ENCODE results near the gene SMOC1.

The SMOC1 gene

GRCh38 chr14:69973846-69974245 lies 94.6 kb downstream of the SMOC1 start:
- Histone ChIP-seq H3K9ac (ENCODE audit: low read length) (no peak overlapping the region), H3K36me3 (ENCODE audit: insufficient read depth, low read length) (no peaks in the 10 kb centered on the region), H3K27ac (ENCODE audit: low read depth, low read length) (no peak overlapping the region), H3K27me3 (ENCODE audit: control insufficient read depth in 1 of 2, insufficient read depth in 2 of 2, low read length in 2 of 2) (no peaks in the 10 kb centered on the region), H3K9me3 (ENCODE audit: low read length) (no peaks in the 10 kb centered on the region), H3K4me1 (ENCODE audit: insufficient read depth, low read length) (no peaks in the 10 kb centered on the region), H3K4me3 (ENCODE audit: low read depth in 1 of 2, low read length in 2 of 2) (no peak overlapping the region)

GRCh38 chr14:69979882-69980281 lies 100.7 kb downstream of the SMOC1 start:
- no peaks in the 10 kb centered on the region for H3K9me3 ChIP-seq (ENCODE audit: low read length)
- H3K27ac ChIP-seq (ENCODE audit: low read depth, low read length): no peak overlapping the region
- no peaks in the 10 kb centered on the region for H3K36me3 ChIP-seq (ENCODE audit: insufficient read depth, low read length)
- H3K4me1 ChIP-seq (ENCODE audit: insufficient read depth, low read length): no peaks in the 10 kb centered on the region
- H3K27me3 ChIP-seq (ENCODE audit: control insufficient read depth in 1 of 2, insufficient read depth in 2 of 2, low read length in 2 of 2): no peaks in the 10 kb centered on the region
- no peak overlapping the region for H3K4me3 ChIP-seq (ENCODE audit: low read depth in 1 of 2, low read length in 2 of 2)
- H3K9ac ChIP-seq (ENCODE audit: low read length): no peak overlapping the region

GRCh38 chr14:69980457-69981425 lies 101.5 kb downstream of the SMOC1 start:
- no peaks in the 10 kb centered on the region for H3K27me3 ChIP-seq (ENCODE audit: control insufficient read depth in 1 of 2, insufficient read depth in 2 of 2, low read length in 2 of 2)
- no peak overlapping the region for H3K4me3 ChIP-seq (ENCODE audit: low read depth in 1 of 2, low read length in 2 of 2)

GRCh38 chr14:69982220-69982839 lies 103.1 kb downstream of the SMOC1 start:
- Histone ChIP-seq H3K36me3 (ENCODE audit: insufficient read depth, low read length) (no peaks in the 10 kb centered on the region), H3K9me3 (ENCODE audit: low read length) (no peaks in the 10 kb centered on the region), H3K9ac (ENCODE audit: low read length) (no peak overlapping the region), H3K27me3 (ENCODE audit: control insufficient read depth in 1 of 2, insufficient read depth in 2 of 2, low read length in 2 of 2) (no peaks in the 10 kb centered on the region), H3K27ac (ENCODE audit: low read depth, low read length) (no peak overlapping the region), H3K4me1 (ENCODE audit: insufficient read depth, low read length) (no peaks in the 10 kb centered on the region), H3K4me3 (ENCODE audit: low read depth in 1 of 2, low read length in 2 of 2) (no peak overlapping the region)

More at GRCh38 chr14:69980457-69981425, 101.5 kb downstream of the SMOC1 start:
- Histone ChIP-seq H3K27ac (ENCODE audit: low read depth, low read length) (no peak overlapping the region), H3K9ac (ENCODE audit: low read length) (no peak overlapping the region), H3K9me3 (ENCODE audit: low read length) (no peaks in the 10 kb centered on the region), H3K4me1 (ENCODE audit: insufficient read depth, low read length) (no peaks in the 10 kb centered on the region), H3K36me3 (ENCODE audit: insufficient read depth, low read length) (no peaks in the 10 kb centered on the region)

- no peaks in the 10 kb centered on the region for H3K4me1 ChIP-seq (ENCODE audit: insufficient read depth, low read length)
- no peak overlapping the region for H3K27ac ChIP-seq (ENCODE audit: low read depth, low read length)
- H3K9me3 ChIP-seq (ENCODE audit: low read length): no peaks in the 10 kb centered on the region
- H3K27me3 ChIP-seq (ENCODE audit: control insufficient read depth in 1 of 2, insufficient read depth in 2 of 2, low read length in 2 of 2): no peaks in the 10 kb centered on the region
- no peak overlapping the region for H3K9ac ChIP-seq (ENCODE audit: low read length)
- H3K36me3 ChIP-seq (ENCODE audit: insufficient read depth, low read length): no peaks in the 10 kb centered on the region
- no peak overlapping the region for H3K4me3 ChIP-seq (ENCODE audit: low read depth in 1 of 2, low read length in 2 of 2)
These were observed 103.7 kb downstream of the SMOC1 start for GRCh38 chr14:69982886-69983285.

GRCh38 chr14:69983317-69983716 lies 104.1 kb downstream of the SMOC1 start:
- H3K4me3 ChIP-seq (ENCODE audit: low read depth in 1 of 2, low read length in 2 of 2): no peak overlapping the region
- H3K36me3 ChIP-seq (ENCODE audit: insufficient read depth, low read length): no peaks in the 10 kb centered on the region
- H3K27me3 ChIP-seq (ENCODE audit: control insufficient read depth in 1 of 2, insufficient read depth in 2 of 2, low read length in 2 of 2): no peaks in the 10 kb centered on the region
- no peaks in the 10 kb centered on the region for H3K9me3 ChIP-seq (ENCODE audit: low read length)
- no peak overlapping the region for H3K27ac ChIP-seq (ENCODE audit: low read depth, low read length)
- H3K4me1 ChIP-seq (ENCODE audit: insufficient read depth, low read length): no peaks in the 10 kb centered on the region
- no peak overlapping the region for H3K9ac ChIP-seq (ENCODE audit: low read length)

- H3K9ac ChIP-seq (ENCODE audit: low read length): no peak overlapping the region
- no peaks in the 10 kb centered on the region for H3K4me1 ChIP-seq (ENCODE audit: insufficient read depth, low read length)
- no peaks in the 10 kb centered on the region for H3K36me3 ChIP-seq (ENCODE audit: insufficient read depth, low read length)
- H3K9me3 ChIP-seq (ENCODE audit: low read length): no peaks in the 10 kb centered on the region
- H3K4me3 ChIP-seq (ENCODE audit: low read depth in 1 of 2, low read length in 2 of 2): no peak overlapping the region
- H3K27ac ChIP-seq (ENCODE audit: low read depth, low read length): no peak overlapping the region
- no peaks in the 10 kb centered on the region for H3K27me3 ChIP-seq (ENCODE audit: control insufficient read depth in 1 of 2, insufficient read depth in 2 of 2, low read length in 2 of 2)
These were observed 106.2 kb downstream of the SMOC1 start for GRCh38 chr14:69985463-69985862.

- Histone ChIP-seq H3K9ac (ENCODE audit: low read length) (no peak overlapping the region), H3K27ac (ENCODE audit: low read depth, low read length) (no peak overlapping the region), H3K36me3 (ENCODE audit: insufficient read depth, low read length) (no peaks in the 10 kb centered on the region), H3K27me3 (ENCODE audit: control insufficient read depth in 1 of 2, insufficient read depth in 2 of 2, low read length in 2 of 2) (no peaks in the 10 kb centered on the region), H3K4me1 (ENCODE audit: insufficient read depth, low read length) (no peaks in the 10 kb centered on the region), H3K9me3 (ENCODE audit: low read length) (no peaks in the 10 kb centered on the region), H3K4me3 (ENCODE audit: low read depth in 1 of 2, low read length in 2 of 2) (no peak overlapping the region)
These were observed 107.1 kb downstream of the SMOC1 start for GRCh38 chr14:69986336-69986735.

- H3K4me3 ChIP-seq (ENCODE audit: low read depth in 1 of 2, low read length in 2 of 2): no peak overlapping the region
- no peaks in the 10 kb centered on the region for H3K9me3 ChIP-seq (ENCODE audit: low read length)
- no peaks in the 10 kb centered on the region for H3K36me3 ChIP-seq (ENCODE audit: insufficient read depth, low read length)
- no peak overlapping the region for H3K9ac ChIP-seq (ENCODE audit: low read length)
- H3K27me3 ChIP-seq (ENCODE audit: control insufficient read depth in 1 of 2, insufficient read depth in 2 of 2, low read length in 2 of 2): no peaks in the 10 kb centered on the region
- no peak overlapping the region for H3K27ac ChIP-seq (ENCODE audit: low read depth, low read length)
- H3K4me1 ChIP-seq (ENCODE audit: insufficient read depth, low read length): no peaks in the 10 kb centered on the region
These were observed 108.3 kb downstream of the SMOC1 start for GRCh38 chr14:69987406-69988121.

GRCh38 chr14:69988979-69989378 lies 109.8 kb downstream of the SMOC1 start:
- H3K27me3 ChIP-seq (ENCODE audit: control insufficient read depth in 1 of 2, insufficient read depth in 2 of 2, low read length in 2 of 2): no peaks in the 10 kb centered on the region
- H3K9me3 ChIP-seq (ENCODE audit: low read length): no peaks in the 10 kb centered on the region
- H3K36me3 ChIP-seq (ENCODE audit: insufficient read depth, low read length): no peaks in the 10 kb centered on the region
- H3K27ac ChIP-seq (ENCODE audit: low read depth, low read length): no peak overlapping the region
- no peak overlapping the region for H3K4me3 ChIP-seq (ENCODE audit: low read depth in 1 of 2, low read length in 2 of 2)
- no peak overlapping the region for H3K9ac ChIP-seq (ENCODE audit: low read length)
- H3K4me1 ChIP-seq (ENCODE audit: insufficient read depth, low read length): no peaks in the 10 kb centered on the region

- Histone ChIP-seq H3K9me3 (ENCODE audit: low read length) (no peaks in the 10 kb centered on the region), H3K4me3 (ENCODE audit: low read depth in 1 of 2, low read length in 2 of 2) (no peak overlapping the region), H3K27me3 (ENCODE audit: control insufficient read depth in 1 of 2, insufficient read depth in 2 of 2, low read length in 2 of 2) (no peaks in the 10 kb centered on the region), H3K27ac (ENCODE audit: low read depth, low read length) (no peak overlapping the region), H3K4me1 (ENCODE audit: insufficient read depth, low read length) (no peaks in the 10 kb centered on the region), H3K36me3 (ENCODE audit: insufficient read depth, low read length) (no peaks in the 10 kb centered on the region), H3K9ac (ENCODE audit: low read length) (no peak overlapping the region)
These were observed 110.4 kb downstream of the SMOC1 start for GRCh38 chr14:69989622-69990021.
